Measurements from ENCODE around the gene ENTHD1.

Gene ENTHD1

GRCh38 chr22:39808081-39808480 lies 85.5 kb downstream of the ENTHD1 start:
- Histone ChIP-seq H3F3A (ENCODE audit: insufficient read depth, low read length) (no peaks in the 10 kb centered on the region), H2AFZ (ENCODE audit: low read length) (no peak overlapping the region), H3K9me2 (replicated peaks; ENCODE audit: insufficient read depth, low read length) (no peaks in the 10 kb centered on the region), H3K4me3 (ENCODE audit: low read length) (no peak overlapping the region), H3K27me3 (replicated peaks; ENCODE audit: insufficient read depth, low read length) (no peaks in the 10 kb centered on the region), H3K27ac (ENCODE audit: low read length) (no peak overlapping the region), H3K79me2 (ENCODE audit: low read length) (no peaks in the 10 kb centered on the region), H3K9me3 (replicated peaks; ENCODE audit: insufficient read depth, low read length) (no peaks in the 10 kb centered on the region), H3K9ac (ENCODE audit: low read length) (no peak overlapping the region), H4K20me1 (ENCODE audit: insufficient read depth, low read length) (no peaks in the 10 kb centered on the region), H3K4me1 (ENCODE audit: low read length) (no peaks in the 10 kb centered on the region), H3K36me3 (replicated peaks; ENCODE audit: insufficient read depth, low read length) (no peaks in the 10 kb centered on the region), H3K4me2 (ENCODE audit: low read depth, low read length) (no peak overlapping the region)
- no peak for DNase-seq
- peak; percentile 46 for TF ChIP-seq CTCF (IDR thresholded peaks at IDR 0.05; ENCODE audit: low read length)
- no peak for TF ChIP-seq EZH2phosphoT487 (IDR thresholded peaks at IDR 0.05; ENCODE audit: low read length)

GRCh38 chr22:39806109-39806508 lies 87.5 kb downstream of the ENTHD1 start:
- DNase-seq: no peak
- H3K9me3 ChIP-seq (replicated peaks; ENCODE audit: insufficient read depth, low read length): no peaks in the 10 kb centered on the region
- H3F3A ChIP-seq (ENCODE audit: insufficient read depth, low read length): no peaks in the 10 kb centered on the region
- TF ChIP-seq EZH2 (optimal IDR thresholded peaks at IDR 0.05; ENCODE audit: low read depth, low read length) (no peak), CTCF (IDR thresholded peaks at IDR 0.05; ENCODE audit: low read length) (no peak), EZH2phosphoT487 (IDR thresholded peaks at IDR 0.05; ENCODE audit: low read length) (no peak)
- no peaks in the 10 kb centered on the region for H3K4me1 ChIP-seq (ENCODE audit: low read length)
- no peaks in the 10 kb centered on the region for H3K79me2 ChIP-seq (ENCODE audit: low read length)
- no peak overlapping the region for H3K4me3 ChIP-seq (ENCODE audit: low read length)
- H3K9ac ChIP-seq (ENCODE audit: low read length): no peak overlapping the region
- no peaks in the 10 kb centered on the region for H3K36me3 ChIP-seq (replicated peaks; ENCODE audit: insufficient read depth, low read length)
- H3K27me3 ChIP-seq (replicated peaks; ENCODE audit: insufficient read depth, low read length): no peaks in the 10 kb centered on the region
- no peak overlapping the region for H2AFZ ChIP-seq (ENCODE audit: low read length)
- no peak overlapping the region for H3K27ac ChIP-seq (ENCODE audit: low read length)
- no peak overlapping the region for H3K4me2 ChIP-seq (ENCODE audit: low read depth, low read length)
- no peaks in the 10 kb centered on the region for H3K9me2 ChIP-seq (replicated peaks; ENCODE audit: insufficient read depth, low read length)
- no peaks in the 10 kb centered on the region for H4K20me1 ChIP-seq (ENCODE audit: insufficient read depth, low read length)

GRCh38 chr22:39805117-39805516 lies 88.4 kb downstream of the ENTHD1 start:
- Histone ChIP-seq H3K9me2 (replicated peaks; ENCODE audit: insufficient read depth, low read length) (no peaks in the 10 kb centered on the region), H2AFZ (ENCODE audit: low read length) (no peak overlapping the region), H3K9ac (ENCODE audit: low read length) (no peak overlapping the region), H3K79me2 (ENCODE audit: low read length) (no peaks in the 10 kb centered on the region), H3K4me2 (ENCODE audit: low read depth, low read length) (no peak overlapping the region), H3K27ac (ENCODE audit: low read length) (no peak overlapping the region), H3K27me3 (replicated peaks; ENCODE audit: insufficient read depth, low read length) (no peaks in the 10 kb centered on the region), H3K36me3 (replicated peaks; ENCODE audit: insufficient read depth, low read length) (no peaks in the 10 kb centered on the region), H3K4me3 (ENCODE audit: low read length) (no peak overlapping the region), H4K20me1 (ENCODE audit: insufficient read depth, low read length) (no peaks in the 10 kb centered on the region), H3K9me3 (replicated peaks; ENCODE audit: insufficient read depth, low read length) (no peaks in the 10 kb centered on the region), H3K4me1 (ENCODE audit: low read length) (no peaks in the 10 kb centered on the region), H3F3A (ENCODE audit: insufficient read depth, low read length) (no peaks in the 10 kb centered on the region)
- no peak for TF ChIP-seq CTCF (IDR thresholded peaks at IDR 0.05; ENCODE audit: low read length)
- TF ChIP-seq EZH2 (optimal IDR thresholded peaks at IDR 0.05; ENCODE audit: low read depth, low read length): no peak
- TF ChIP-seq EZH2phosphoT487 (IDR thresholded peaks at IDR 0.05; ENCODE audit: low read length): no peak
- no peak for DNase-seq
